Prostate gland (tissue), 2 donors: ENCODE results near the gene OBSL1. TPM values are rescaled to one million over a fixed set of nuclear protein-coding genes. Genes with fewer than 3 reads are reported as not detected.

Experiments
- DNase-seq: peaks from one replicate; pipeline ENCODE4 v3.0.0-alpha.2; 2019; ENCODE audit warnings: low spot score
- H3K27ac ChIP-seq, 2 donors: fragments of 200-600 bp; sonication (generic); 2 replicates each; pipeline ENCODE4 v1.5.1; 2017 to 2019
- H3K27me3 ChIP-seq: fragments of 200-600 bp; sonication (generic); replicated peaks from 2 replicates; pipeline ENCODE4 v1.5.1; 2019; ENCODE audit not compliant: insufficient read depth
- H3K36me3 ChIP-seq, 2 donors: fragments of 200-600 bp; sonication (generic); 1 replicate in 1 of 2; 2 replicates in 1 of 2; pipeline versions ENCODE4 v1.5.1 to v1.8.1; 2017 to 2019
- H3K4me1 ChIP-seq: fragments of 200-600 bp; sonication (generic); replicated peaks from 2 replicates; pipeline ENCODE4 v1.5.1; 2019
- H3K4me3 ChIP-seq, 2 donors: fragments of 200-600 bp; sonication (generic); 2 replicates each; pipeline ENCODE4 v1.5.1; 2017 to 2019
- H3K9me3 ChIP-seq: fragments of 200-600 bp; sonication (generic); 2 replicates; pipeline ENCODE4 v1.5.1; 2017
- CTCF ChIP-seq, 4 experiments: fragments of 200-600 bp in 2 of 4; fragments of 450-650 bp in 2 of 4; sonication (generic) in 2 of 4; IDR thresholded peaks; 1 replicate in 3 of 4; 2 replicates in 1 of 4; pipeline ENCODE4 v1.5.1; 2016 to 2019; ENCODE audit warnings: antibody characterized with exemption in 4 of 4, mild to moderate bottlenecking in 2 of 4, moderate library complexity in 2 of 4
- POLR2A ChIP-seq: fragments of 450-650 bp; IDR thresholded peaks from one replicate; pipeline ENCODE4 v1.6.1; 2016; ENCODE audit warnings: antibody characterized with exemption, mild to moderate bottlenecking
- POLR2AphosphoS5 ChIP-seq: sonication (generic); formaldehyde crosslinking; IDR thresholded peaks from one replicate; pipeline ENCODE4 v1.6.1; 2017; ENCODE audit warnings: antibody characterized with exemption
- WGBS: methylation state at CpG from one replicate; pipeline ENCODE4 v1.1.5; 2018; 5-methylcytosine and 5-hydroxymethylcytosine counted together
- intact Hi-C: fragments of 100-400 bp; cut with DNase I; formaldehyde crosslinking; loops from one replicate; pipeline ENCODE4 v1.14.2; 2022
- total RNA-seq, 2 donors: library from RNA; depleted of rRNA; stranded (reverse); fragments of >200 nt; gene quantifications; one replicate each; pipeline ENCODE4 v1.1.0, GENCODE V29; 2016

OBSL1 gene
- total RNA-seq, 2 donors from 2014 or later = 142 to 330 TPM

DNA sequence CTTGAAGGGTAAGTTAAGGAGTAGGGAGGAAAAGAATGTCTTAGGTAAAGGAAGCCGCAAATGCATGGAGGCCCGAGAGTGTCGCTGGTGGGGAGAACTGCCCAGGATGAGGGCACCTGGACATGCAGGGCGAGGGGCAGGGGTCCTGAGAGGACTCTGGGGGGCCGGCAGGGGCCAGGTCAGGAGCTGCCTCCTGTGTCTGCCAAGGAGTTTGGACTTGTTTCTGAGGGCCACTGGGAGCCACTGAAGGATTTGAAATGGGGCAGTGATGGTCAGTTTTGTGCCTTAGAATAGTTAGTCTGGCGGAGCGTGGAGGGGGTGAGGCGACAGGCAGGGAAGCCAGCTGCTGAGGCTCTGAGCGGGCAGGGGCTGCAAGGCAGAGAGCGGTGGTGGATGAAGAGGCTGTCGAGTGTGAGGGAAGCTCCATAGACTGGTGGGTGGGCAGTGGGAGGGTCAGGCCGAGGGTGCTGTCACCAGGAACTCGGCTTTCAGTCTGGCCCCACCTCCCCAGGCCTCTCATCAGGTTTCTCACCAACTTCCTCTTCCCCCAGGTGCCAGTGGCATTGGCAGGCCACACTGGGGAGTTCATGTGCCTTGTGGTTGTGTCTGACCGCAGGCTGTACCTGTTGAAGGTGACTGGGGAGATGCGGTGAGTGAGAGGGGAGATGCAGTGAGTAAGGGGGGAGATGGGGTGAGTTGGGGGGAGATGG, 41.4 kb upstream of the OBSL1 start:
- no peaks in the 10 kb centered on the region for H3K4me1 ChIP-seq

GRCh38 chr2:219611866-219612576, 40.7 kb upstream of the OBSL1 start:
- WGBS = 83% methylated on average over 12 of the region's 12 CpGs
- Histone ChIP-seq H3K27ac (no peak overlapping the region), H3K4me1 (no peaks in the 10 kb centered on the region), H3K36me3 (peaks cover 9 to 11% of the 10 kb centered on the region in 2 donors), H3K9me3 (no peaks in the 10 kb centered on the region), H3K27me3 (no peaks in the 10 kb centered on the region), H3K4me3 (no peak overlapping the region)
- intact Hi-C loops = no loop called here
- no peak for DNase-seq
- TF ChIP-seq POLR2A = no peak
- TF ChIP-seq POLR2AphosphoS5 = no peak
- no peak for TF ChIP-seq CTCF (IDR thresholded peaks at IDR 0.05)

More for the DNA sequence above, 41.4 kb upstream of the OBSL1 start:
- H3K27ac ChIP-seq = no peak overlapping the region
- DNase-seq = no peak
- 86% methylated on average over 15 of the region's 15 CpGs for WGBS
- no peak overlapping the region for H3K4me3 ChIP-seq
- H3K9me3 ChIP-seq = no peaks in the 10 kb centered on the region
- TF ChIP-seq POLR2A = no peak
- TF ChIP-seq POLR2AphosphoS5 = no peak
- no peak for TF ChIP-seq CTCF (IDR thresholded peaks at IDR 0.05)
- H3K36me3 ChIP-seq = peaks cover 9 to 11% of the 10 kb centered on the region in 2 donors
- intact Hi-C loops = no loop called here
- H3K27me3 ChIP-seq = no peaks in the 10 kb centered on the region

DNA sequence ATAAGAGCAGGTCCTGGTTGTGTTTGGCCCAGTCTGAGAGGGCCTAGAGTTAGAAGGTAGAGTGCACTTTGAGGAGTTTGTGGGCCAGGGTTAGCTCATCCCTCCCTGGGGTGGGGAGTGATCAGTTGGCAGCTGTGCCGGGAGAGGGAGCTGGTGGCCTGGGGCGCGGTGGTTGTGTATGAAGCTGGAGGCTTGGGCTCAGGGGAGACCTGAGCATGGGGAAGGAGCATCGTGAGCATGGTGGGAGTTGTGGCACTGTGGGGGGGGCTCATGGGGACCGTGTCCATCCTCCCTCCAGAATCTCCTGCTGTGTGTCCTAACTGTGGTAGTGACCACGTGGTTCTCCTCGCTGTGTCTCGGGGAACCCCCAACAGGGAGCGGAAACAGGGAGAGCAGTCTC, 40.0 kb upstream of the OBSL1 start:
- no peak for TF ChIP-seq POLR2AphosphoS5
- no peak for TF ChIP-seq CTCF (IDR thresholded peaks at IDR 0.05)
- no peak for TF ChIP-seq POLR2A
- Histone ChIP-seq H3K36me3 (peaks cover 13 to 15% of the 10 kb centered on the region in 2 donors), H3K4me1 (no peaks in the 10 kb centered on the region), H3K4me3 (no peak overlapping the region), H3K27me3 (no peaks in the 10 kb centered on the region), H3K9me3 (no peaks in the 10 kb centered on the region), H3K27ac (no peak overlapping the region)
- DNase-seq = no peak
- WGBS = 96% methylated on average over 9 of the region's 9 CpGs
- intact Hi-C loops = no loop called here

GRCh38 chr2:219609149-219609750, 37.9 kb upstream of the OBSL1 start:
- Histone ChIP-seq H3K27ac (peak overlapping the region; percentile 39 to 45), H3K4me3 (no peak overlapping the region), H3K4me1 (no peaks in the 10 kb centered on the region)

More at GRCh38 chr2:219609149-219609750, 37.9 kb upstream of the OBSL1 start:
- intact Hi-C loops = no loop called here
- TF ChIP-seq CTCF (IDR thresholded peaks at IDR 0.05) = no peak
- TF ChIP-seq POLR2A = no peak
- TF ChIP-seq POLR2AphosphoS5 = no peak
- H3K9me3 ChIP-seq = no peaks in the 10 kb centered on the region
- H3K36me3 ChIP-seq = peaks cover 12 to 20% of the 10 kb centered on the region in 2 donors
- H3K27me3 ChIP-seq = no peaks in the 10 kb centered on the region
- no peak for DNase-seq
- WGBS = 66% methylated on average over 13 of the region's 13 CpGs
